ENCODE data around the gene BARHL1.

DNA sequence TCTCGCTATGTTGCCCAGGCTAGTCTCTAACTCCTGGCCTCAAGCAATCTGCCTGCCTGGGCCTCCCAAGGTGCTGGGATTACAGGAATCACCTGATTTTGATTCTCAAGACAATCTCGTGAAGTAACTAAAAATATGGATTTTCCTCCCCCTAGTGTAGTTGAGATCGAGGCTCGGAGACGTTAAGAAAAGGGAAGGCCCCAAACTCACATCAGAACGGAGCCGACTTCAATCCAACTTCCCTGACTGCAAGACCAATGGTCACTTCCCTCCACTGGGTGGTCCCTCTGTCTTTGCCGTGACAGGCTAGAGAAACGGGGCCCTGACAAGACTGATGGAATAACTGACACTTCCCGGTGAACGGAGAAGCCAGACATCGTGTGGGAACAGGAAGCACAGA is 28.3 kb downstream of the BARHL1 start:
- TF ChIP-seq, protein P1, sequence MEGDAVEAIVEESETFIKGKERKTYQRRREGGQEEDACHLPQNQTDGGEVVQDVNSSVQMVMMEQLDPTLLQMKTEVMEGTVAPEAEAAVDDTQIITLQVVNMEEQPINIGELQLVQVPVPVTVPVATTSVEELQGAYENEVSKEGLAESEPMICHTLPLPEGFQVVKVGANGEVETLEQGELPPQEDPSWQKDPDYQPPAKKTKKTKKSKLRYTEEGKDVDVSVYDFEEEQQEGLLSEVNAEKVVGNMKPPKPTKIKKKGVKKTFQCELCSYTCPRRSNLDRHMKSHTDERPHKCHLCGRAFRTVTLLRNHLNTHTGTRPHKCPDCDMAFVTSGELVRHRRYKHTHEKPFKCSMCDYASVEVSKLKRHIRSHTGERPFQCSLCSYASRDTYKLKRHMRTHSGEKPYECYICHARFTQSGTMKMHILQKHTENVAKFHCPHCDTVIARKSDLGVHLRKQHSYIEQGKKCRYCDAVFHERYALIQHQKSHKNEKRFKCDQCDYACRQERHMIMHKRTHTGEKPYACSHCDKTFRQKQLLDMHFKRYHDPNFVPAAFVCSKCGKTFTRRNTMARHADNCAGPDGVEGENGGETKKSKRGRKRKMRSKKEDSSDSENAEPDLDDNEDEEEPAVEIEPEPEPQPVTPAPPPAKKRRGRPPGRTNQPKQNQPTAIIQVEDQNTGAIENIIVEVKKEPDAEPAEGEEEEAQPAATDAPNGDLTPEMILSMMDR (conservative IDR thresholded peaks at IDR 0.05 in 1 of 2, IDR thresholded peaks at IDR 0.05 in 1 of 2; ENCODE audit: low read depth in 1 of 2, low read length in 2 of 2), result no peak
- no peak for TF ChIP-seq EZH2 (IDR thresholded peaks at IDR 0.05; ENCODE audit: low read length, missing control alignments)

Measured in fibroblast of lung (primary cell).